Right ventricle myocardium inferior (tissue), 1 donor: Measurements from ENCODE around the gene SUPV3L1. TPM values are rescaled to one million over a fixed set of nuclear protein-coding genes. Genes with fewer than 3 reads are reported as not detected.
"Not testable (repeated sequence)": the region's sequence is repeated elsewhere in the genome, so short reads cannot be mapped to it uniquely, and the experiment has no call there.

ENCODE experiments used
- ATAC-seq: fragments of 200-7000 bp; cut with Tn5 transposase; one replicate; pipeline ENCODE4 v1.9.1; 2020; ENCODE audit warnings: mild to moderate bottlenecking, moderate library complexity
- DNase-seq: peaks from one replicate; pipeline ENCODE4 v3.0.0; 2021; ENCODE audit errors: missing footprints
- intact Hi-C: fragments of 100-400 bp; cut with DNase I; formaldehyde crosslinking; loops from one replicate; pipeline ENCODE4 v1.11.0; 2022
- total RNA-seq: library from RNA; stranded (reverse); fragmentation: NEBNext Ultra II Directional; extraction: Animal tissue kit (Norgen Biotek cat#: 25700); gene quantifications from one replicate; pipeline ENCODE4 v1.2.1, GENCODE V29; 2021
- donor health status: DM: no; HTN: yes; CAD: no; lungs with severe emphysema.

SUPV3L1 gene
- total RNA-seq, 1 donor from 2014 or later: 40.1 TPM

GRCh38 chr10:69246581-69247312 lies 66.7 kb downstream of the SUPV3L1 start:
- no peak for DNase-seq
- ATAC-seq: no peak
- intact Hi-C loops: no loop called here

DNA sequence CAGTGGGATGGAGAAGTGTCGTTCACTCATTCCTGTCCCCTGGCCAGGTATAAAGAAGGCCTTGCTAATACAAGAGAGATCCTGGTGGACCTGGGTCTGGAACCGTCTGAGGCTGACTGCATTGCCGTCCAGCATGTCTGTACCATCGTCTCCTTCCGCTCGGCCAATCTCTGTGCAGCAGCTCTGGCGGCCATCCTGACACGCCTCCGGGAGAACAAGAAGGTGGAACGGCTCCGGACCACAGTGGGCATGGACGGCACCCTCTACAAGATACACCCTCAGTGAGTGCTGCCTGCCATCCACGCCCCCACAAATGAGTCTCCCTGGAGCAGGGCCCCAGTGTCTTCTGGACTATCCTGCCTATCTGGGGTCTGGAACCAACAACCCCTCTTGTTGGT lies 67.3 kb downstream of the SUPV3L1 start:
- DNase-seq: no peak
- no peak for ATAC-seq
- intact Hi-C loops: no loop called here

DNA sequence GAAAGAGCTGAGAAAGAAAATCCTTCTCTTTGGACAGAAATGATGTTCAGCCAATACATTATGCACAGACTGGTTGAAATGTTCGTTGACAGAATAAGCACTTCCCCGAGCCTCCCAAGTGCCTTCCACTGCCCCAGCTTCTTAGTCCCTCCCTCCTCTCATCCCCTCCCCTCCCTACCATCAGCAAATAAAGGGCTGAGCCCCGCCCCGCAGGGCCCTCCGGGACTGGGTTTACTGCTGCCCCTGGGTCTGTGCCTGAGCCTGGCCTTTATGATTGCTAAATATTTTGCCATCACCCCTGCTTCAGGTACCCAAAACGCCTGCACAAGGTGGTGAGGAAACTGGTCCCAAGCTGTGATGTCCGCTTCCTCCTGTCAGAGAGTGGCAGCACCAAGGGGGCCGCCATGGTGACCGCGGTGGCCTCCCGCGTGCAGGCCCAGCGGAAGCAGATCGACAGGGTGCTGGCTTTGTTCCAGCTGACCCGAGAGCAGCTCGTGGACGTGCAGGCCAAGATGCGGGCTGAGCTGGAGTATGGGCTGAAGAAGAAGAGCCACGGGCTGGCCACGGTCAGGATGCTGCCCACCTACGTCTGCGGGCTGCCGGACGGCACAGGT lies 68.2 kb downstream of the SUPV3L1 start:
- no peak for ATAC-seq
- no peak for DNase-seq
- intact Hi-C loops: no loop called here

- intact Hi-C loops: no loop called here
- no peak for ATAC-seq
- no peak for DNase-seq
Measured at GRCh38 chr10:69250041-69250440, 70.0 kb downstream of the SUPV3L1 start.

- intact Hi-C loops, DNase-seq, ATAC-seq: not testable (repeated sequence)
Measured at GRCh38 chr10:69251417-69251816, 71.4 kb downstream of the SUPV3L1 start.

DNA sequence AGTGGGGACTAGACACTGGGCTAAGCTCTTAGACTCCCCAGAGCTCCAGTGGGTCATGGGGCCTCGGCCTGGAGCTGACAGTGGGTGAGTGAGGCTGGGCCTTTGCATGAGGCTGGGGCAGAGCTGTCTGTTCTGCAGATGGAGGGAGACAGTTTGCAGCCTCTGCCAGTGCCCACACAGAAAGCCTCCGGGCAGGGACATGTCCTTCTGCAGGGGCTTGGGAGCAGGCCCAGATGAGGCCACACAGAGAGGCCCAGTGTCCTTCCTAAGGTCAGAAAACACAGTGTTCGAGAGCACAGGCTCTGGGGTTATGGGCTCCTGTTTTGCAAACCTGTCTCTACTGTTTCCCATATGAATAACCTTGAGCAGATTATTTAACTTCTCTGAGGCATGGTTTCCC lies 73.1 kb downstream of the SUPV3L1 start:
- ATAC-seq (no peak), DNase-seq (no peak)
- intact Hi-C loops: no loop called here

- no peak for DNase-seq
- ATAC-seq: no peak
- intact Hi-C loops: no loop called here
Measured at GRCh38 chr10:69254877-69255276, 74.8 kb downstream of the SUPV3L1 start.

Other genes with a start within 250 kb of the SUPV3L1 start
- 19.6 TPM for gene DDX21, start 224.1 kb upstream of the SUPV3L1 start, total RNA-seq
- 52.2 TPM for gene KIFBP, start 191.4 kb upstream of the SUPV3L1 start, total RNA-seq
- 50.2 TPM for gene SRGN, start 92.1 kb upstream of the SUPV3L1 start, total RNA-seq
- 32.5 TPM for gene VPS26A, start 56.1 kb upstream of the SUPV3L1 start, total RNA-seq
- gene HKDC1, start 40.1 kb downstream of the SUPV3L1 start, total RNA-seq: not detected
- gene HK1, start 98.3 kb downstream of the SUPV3L1 start, total RNA-seq: 186 TPM
- 0.19 TPM for gene TACR2, start 236.7 kb downstream of the SUPV3L1 start, total RNA-seq